ENCODE results near the gene STX18. TPM values are rescaled to one million over a fixed set of nuclear protein-coding genes. Genes with fewer than 3 reads are reported as not detected.

The STX18 gene
- total and polyA plus RNA-seq, 2 experiments from 2014 or later: 15.9 to 18.1 TPM

DNA sequence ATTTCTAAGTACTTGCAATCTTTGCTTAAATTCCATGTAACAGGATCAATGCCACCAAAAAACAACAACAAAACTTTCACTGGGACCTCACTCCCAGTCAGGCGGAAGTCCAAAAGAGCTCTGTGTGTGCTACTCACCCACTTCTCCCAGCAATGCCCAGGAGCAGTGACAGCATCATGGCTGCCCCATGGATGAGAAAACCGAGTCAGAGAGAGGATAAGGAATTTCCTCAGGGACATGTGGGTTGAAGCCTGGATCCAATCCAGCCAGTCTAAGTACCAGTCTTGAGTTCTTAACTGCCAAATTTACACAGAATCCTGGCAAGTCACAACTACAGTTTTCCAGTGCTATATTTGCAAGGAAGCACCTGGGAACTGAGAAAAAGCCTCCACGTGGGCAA lies 64.5 kb downstream of the STX18 start:
- Histone ChIP-seq H3K4me2 (no peak overlapping the region), H4K20me1 (replicated peaks; ENCODE audit: insufficient read depth) (no peaks in the 10 kb centered on the region; the same call in none of the 2 replicates), H3K27ac (ENCODE audit: low read depth) (no peak overlapping the region), H3F3A (replicated peaks; ENCODE audit: low read depth) (no peaks in the 10 kb centered on the region), H3K79me2 (replicated peaks; ENCODE audit: insufficient read depth) (peaks cover 20% of the 10 kb centered on the region), H2AFZ (no peak overlapping the region), H3K4me1 (ENCODE audit: insufficient read depth) (peaks cover 10% of the 10 kb centered on the region; the same call in 1 of the 2 replicates), H3K9me2 (ENCODE audit: insufficient read depth) (no peaks in the 10 kb centered on the region; the same call in 1 of the 2 replicates), H3K27me3 (ENCODE audit: insufficient read depth) (no peaks in the 10 kb centered on the region), H3K36me3 (ENCODE audit: insufficient read depth) (no peaks in the 10 kb centered on the region), H3K4me3 (no peak overlapping the region)
- no peak overlapping the region for H3K27ac Mint-ChIP-seq
- no peak overlapping the region for H3K4me3 Mint-ChIP-seq
- no peak for ATAC-seq
- no peak for DNase-seq (ENCODE audit: low spot score)
- peaks cover 32% of the 10 kb centered on the region for H3K4me1 Mint-ChIP-seq
- no peaks in the 10 kb centered on the region for H3K36me3 Mint-ChIP-seq (ENCODE audit: low read depth)
- H3K9me3 Mint-ChIP-seq: no peaks in the 10 kb centered on the region
- H3K27me3 Mint-ChIP-seq (ENCODE audit: insufficient read depth, low read depth, poor library complexity): peaks cover 6% of the 10 kb centered on the region
- TF ChIP-seq ETS1 (IDR thresholded peaks at IDR 0.05) (no peak), ZNF331 (CRISPR knock-in tag; IDR thresholded peaks at IDR 0.05; ENCODE audit: low read depth) (no peak), EZH2phosphoT487 (IDR thresholded peaks at IDR 0.05; ENCODE audit: unreplicated experiment) (no peak), NANOG (IDR thresholded peaks at IDR 0.05; ENCODE audit: borderline replicate concordance) (no peak), EZH2 (IDR thresholded peaks at IDR 0.05; ENCODE audit: low read depth, unreplicated experiment) (no peak), ZNF114 (CRISPR knock-in tag; IDR thresholded peaks at IDR 0.05) (no peak), ZNF462 (CRISPR knock-in tag; IDR thresholded peaks at IDR 0.05) (no peak), JUNB (IDR thresholded peaks at IDR 0.05; ENCODE audit: unreplicated experiment) (no peak), POLR2AphosphoS5 (IDR thresholded peaks at IDR 0.05; ENCODE audit: low read depth) (no peak), STAT1 (IDR thresholded peaks at IDR 0.05; ENCODE audit: unreplicated experiment) (no peak), CREB1 (CRISPR knock-in tag; IDR thresholded peaks at IDR 0.05; ENCODE audit: low read depth) (no peak), REST (IDR thresholded peaks at IDR 0.05; ENCODE audit: unreplicated experiment) (no peak)
- TF ChIP-seq, protein P1, sequence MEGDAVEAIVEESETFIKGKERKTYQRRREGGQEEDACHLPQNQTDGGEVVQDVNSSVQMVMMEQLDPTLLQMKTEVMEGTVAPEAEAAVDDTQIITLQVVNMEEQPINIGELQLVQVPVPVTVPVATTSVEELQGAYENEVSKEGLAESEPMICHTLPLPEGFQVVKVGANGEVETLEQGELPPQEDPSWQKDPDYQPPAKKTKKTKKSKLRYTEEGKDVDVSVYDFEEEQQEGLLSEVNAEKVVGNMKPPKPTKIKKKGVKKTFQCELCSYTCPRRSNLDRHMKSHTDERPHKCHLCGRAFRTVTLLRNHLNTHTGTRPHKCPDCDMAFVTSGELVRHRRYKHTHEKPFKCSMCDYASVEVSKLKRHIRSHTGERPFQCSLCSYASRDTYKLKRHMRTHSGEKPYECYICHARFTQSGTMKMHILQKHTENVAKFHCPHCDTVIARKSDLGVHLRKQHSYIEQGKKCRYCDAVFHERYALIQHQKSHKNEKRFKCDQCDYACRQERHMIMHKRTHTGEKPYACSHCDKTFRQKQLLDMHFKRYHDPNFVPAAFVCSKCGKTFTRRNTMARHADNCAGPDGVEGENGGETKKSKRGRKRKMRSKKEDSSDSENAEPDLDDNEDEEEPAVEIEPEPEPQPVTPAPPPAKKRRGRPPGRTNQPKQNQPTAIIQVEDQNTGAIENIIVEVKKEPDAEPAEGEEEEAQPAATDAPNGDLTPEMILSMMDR (conservative IDR thresholded peaks at IDR 0.05; ENCODE audit: low read depth in 2 of 2): no peak
